ENCODE results near the gene INKA2. TPM values are rescaled to one million over a fixed set of nuclear protein-coding genes. Genes with fewer than 3 reads are reported as not detected.
A peak's percentile ranks its signal among the peaks of the same experiment; 100 is the strongest.

The INKA2 gene
- polyA plus RNA-seq, 1 of the 3 experiments (the other 2 are of a cell fraction), result 1.1 TPM

- TF ChIP-seq YY1 (IDR thresholded peaks at IDR 0.05; ENCODE audit: low read depth) (no peak), TEAD4 (IDR thresholded peaks at IDR 0.05; ENCODE audit: borderline replicate concordance, insufficient read depth) (no peak), JUND (IDR thresholded peaks at IDR 0.05) (no peak), IRF3 (IDR thresholded peaks at IDR 0.05; ENCODE audit: low read depth, low read length) (0 out of 2 replicates have a peak, but pooled peaks have one; percentile 37), RCOR1 (IDR thresholded peaks at IDR 0.05; ENCODE audit: low read length) (no peak; the same call in 1 of the 2 replicates), MAX (IDR thresholded peaks at IDR 0.05; ENCODE audit: low read depth) (peak; percentile 42), GATA2 (CRISPR knock-in tag; IDR thresholded peaks at IDR 0.05) (no peak), CTCF (IDR thresholded peaks at IDR 0.05) (no peak)
Measured at GRCh38 chr1:111739194-111739924, at the start of gene INKA2 (continued).

DNA sequence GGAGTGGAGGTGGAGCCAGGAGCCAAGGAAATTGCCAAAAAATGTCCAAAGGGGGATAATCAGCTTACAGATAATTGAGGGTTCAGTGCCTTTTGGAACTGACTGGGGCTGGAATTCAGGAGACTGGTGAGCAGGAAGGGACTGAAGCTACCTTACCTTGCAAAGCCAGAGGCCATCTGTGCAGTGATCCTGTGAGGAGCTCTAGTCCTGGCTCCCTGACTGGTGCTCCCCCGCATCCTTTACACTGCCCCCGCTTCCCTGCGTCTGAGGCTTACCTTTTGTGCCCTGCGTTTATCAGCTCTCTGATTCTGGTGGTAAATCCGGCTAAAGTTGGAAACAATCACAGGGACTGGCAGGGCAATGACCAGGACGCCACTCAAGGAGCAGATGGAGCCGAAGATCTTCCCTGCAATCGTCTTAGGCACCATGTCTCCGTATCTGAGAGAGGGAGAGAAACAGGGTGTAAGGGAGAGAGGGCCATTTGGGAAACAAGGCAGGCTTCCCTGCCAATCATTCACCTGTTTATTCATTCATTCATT, 47.5 kb upstream of the INKA2 start:
- Histone ChIP-seq H3K27me3 (ENCODE audit: insufficient read depth) (peaks cover 20% of the 10 kb centered on the region; the same call in 1 of the 2 replicates), H3K9ac (no peak overlapping the region), H3K9me2 (no peaks in the 10 kb centered on the region), H3K36me3 (replicated peaks in 1 of 2; ENCODE audit: control insufficient read depth in 1 of 2, insufficient read depth in 2 of 2, low read length in 1 of 2) (no peaks in the 10 kb centered on the region), H3F3A (replicated peaks; ENCODE audit: insufficient read depth) (no peaks in the 10 kb centered on the region), H3K27ac (ENCODE audit: low read depth in 2 of 2, low read length in 1 of 2) (no peak overlapping the region), H3K4me1 (ENCODE audit: control insufficient read depth in 1 of 2, insufficient read depth in 2 of 2, low read depth in 1 of 2, low read length in 1 of 2) (no peaks in the 10 kb centered on the region), H4K20me1 (ENCODE audit: insufficient read depth) (no peaks in the 10 kb centered on the region), H3K9me3 (no peaks in the 10 kb centered on the region), H3K79me2 (ENCODE audit: insufficient read depth) (no peaks in the 10 kb centered on the region), H2AFZ (ENCODE audit: low read depth) (no peak overlapping the region), H3K4me3 (ENCODE audit: low read depth in 2 of 2, low read length in 1 of 2) (no peak overlapping the region), H3K4me2 (no peak overlapping the region)
- TF ChIP-seq SMC3 (IDR thresholded peaks at IDR 0.05; ENCODE audit: low read depth, low read length) (no peak), PBX3 (IDR thresholded peaks at IDR 0.05) (no peak), CTCF (IDR thresholded peaks at IDR 0.05) (no peak), FOSL2 (IDR thresholded peaks at IDR 0.05; ENCODE audit: borderline replicate concordance, low read depth) (no peak), RCOR1 (IDR thresholded peaks at IDR 0.05; ENCODE audit: low read length) (no peak), FOXJ3 (CRISPR knock-in tag; IDR thresholded peaks at IDR 0.05) (no peak)
- CTCF ChIA-PET, result interaction anchor here (2.1 kb wide), 1 partner anchor 17 kb away, joined by 6 read pairs; no protein-coding TSS in a partner anchor
- no peak for DNase-seq
- 56% methylated on average over 9 of the region's 9 CpGs for WGBS (ENCODE audit: low lambda C conversion rate)
- POLR2A ChIA-PET, result no interaction called here
